Esophagus squamous epithelium (tissue), 5 donors: Measurements from ENCODE around the gene ATP10A. TPM values are rescaled to one million over a fixed set of nuclear protein-coding genes. Genes with fewer than 3 reads are reported as not detected.

ENCODE experiments used
- DNase-seq: peaks from one replicate; lab custom pipeline; 2025; lab: John Stamatoyannopoulos, UW
- H3K27ac ChIP-seq, 4 donors: fragments of 200-600 bp; sonication (generic); one replicate each; pipeline ENCODE4 v1.5.1; 2016 to 2019; ENCODE audit warnings: mild to moderate bottlenecking in 1 of 4
- H3K27me3 ChIP-seq, 4 donors: fragments of 200-600 bp; sonication (generic); 1 replicate in 3 of 4; 2 replicates in 1 of 4; pipeline versions ENCODE4 v1.5.1 to v1.6.0; 2017 to 2021; ENCODE audit warnings: antibody characterized with exemption in 1 of 4
- H3K36me3 ChIP-seq, 3 donors: fragments of 200-600 bp; sonication (generic); one replicate each; pipeline ENCODE4 v1.5.1; 2016 to 2019
- H3K4me1 ChIP-seq, 3 donors: fragments of 200-600 bp; sonication (generic); one replicate each; pipeline ENCODE4 v1.5.1; 2017 to 2019
- H3K4me3 ChIP-seq, 4 donors: fragments of 200-600 bp; sonication (generic); 1 replicate in 3 of 4; 2 replicates in 1 of 4; pipeline ENCODE4 v1.5.1; 2016 to 2019; ENCODE audit warnings: mild to moderate bottlenecking in 2 of 4, moderate library complexity in 1 of 4
- H3K9me3 ChIP-seq, 3 donors: fragments of 200-600 bp; sonication (generic); one replicate each; pipeline ENCODE4 v1.5.1; 2016 to 2019
- CTCF ChIP-seq, 6 experiments: fragments of 450-650 bp in 4 of 6; fragments of 200-600 bp in 2 of 6; sonication (generic) in 2 of 6; IDR thresholded peaks; one replicate each; pipeline ENCODE4 v1.5.1; 2016 to 2019; ENCODE audit warnings: antibody characterized with exemption in 6 of 6, mild to moderate bottlenecking in 4 of 6, moderate library complexity in 4 of 6
- POLR2A ChIP-seq, 4 donors: fragments of 450-650 bp; IDR thresholded peaks; one replicate each; pipeline ENCODE4 v1.6.1; 2017; ENCODE audit warnings: antibody characterized with exemption in 4 of 4, mild to moderate bottlenecking in 4 of 4, moderate library complexity in 3 of 4
- WGBS, 2 donors: methylation state at CpG; one replicate each; pipeline ENCODE4 v1.1.5; 2018; 5-methylcytosine and 5-hydroxymethylcytosine counted together
- intact Hi-C: fragments of 100-400 bp; cut with DNase I; formaldehyde crosslinking; loops from one replicate; pipeline ENCODE4 v1.15.0; 2022
- total RNA-seq, 4 donors: library from RNA; depleted of rRNA; stranded (reverse); fragments of >200 nt; gene quantifications; one replicate each; pipeline ENCODE4 v1.1.0, GENCODE V29; 2016
- donor health status: DM: yes; HTN: yes; CAD: no.

ATP10A gene
- total RNA-seq, 4 donors from 2014 or later, result 0.88 to 6.3 (median 1.9) TPM

- Histone ChIP-seq H3K27me3 (no peaks in the 10 kb centered on the region), H3K9me3 (no peaks in the 10 kb centered on the region), H3K4me1 (peaks cover 0 to 27% (median 2%) of the 10 kb centered on the region in 3 donors), H3K27ac (no peak overlapping the region), H3K4me3 (no peak overlapping the region), H3K36me3 (no peaks in the 10 kb centered on the region)
- TF ChIP-seq CTCF (IDR thresholded peaks at IDR 0.05), result peak in 4 of 6 experiments; percentile 13 to 25 (median 16)
- no peak for TF ChIP-seq POLR2A (IDR thresholded peaks at IDR 0.05)
- intact Hi-C loops, result loop anchor here (5.0 kb wide), 1 partner anchor 123 kb away; the partner anchor contains the start of gene ATP10A
- DNase-seq, result no peak
- 32 to 55% methylated on average over 6 to 7 of the region's 7 CpGs for WGBS, 2 donors
Observed at GRCh38 chr15:25739687-25740121, 123.4 kb downstream of the ATP10A start.

GRCh38 chr15:25738171-25738965 lies 124.8 kb downstream of the ATP10A start:
- Histone ChIP-seq H3K27ac (peak overlapping the region; percentile 58 to 73 (median 66)), H3K36me3 (no peaks in the 10 kb centered on the region), H3K9me3 (no peaks in the 10 kb centered on the region), H3K27me3 (no peaks in the 10 kb centered on the region), H3K4me3 (no peak overlapping the region), H3K4me1 (peaks cover 0 to 27% (median 2%) of the 10 kb centered on the region in 3 donors)
- intact Hi-C loops, result loop anchor here (5.0 kb wide), 1 partner anchor 124 kb away; the partner anchor contains the start of gene ATP10A
- WGBS, 2 donors, result 61 to 67% methylated on average over 6 to 7 of the region's 7 CpGs
- no peak for TF ChIP-seq CTCF (IDR thresholded peaks at IDR 0.05)
- TF ChIP-seq POLR2A (IDR thresholded peaks at IDR 0.05), result no peak
- no peak for DNase-seq

GRCh38 chr15:25737218-25737643 lies 125.9 kb downstream of the ATP10A start:
- H3K36me3 ChIP-seq, result no peaks in the 10 kb centered on the region
- H3K4me1 ChIP-seq, result peaks cover 0 to 23% (median 0%) of the 10 kb centered on the region in 3 donors
- 12 to 38% methylated on average over 2 to 4 of the region's 4 CpGs for WGBS, 2 donors
- H3K4me3 ChIP-seq, result no peak overlapping the region
- no peak for TF ChIP-seq CTCF (IDR thresholded peaks at IDR 0.05)
- no peak for TF ChIP-seq POLR2A (IDR thresholded peaks at IDR 0.05)
- peak overlapping the region; percentile 58 to 78 (median 71) for H3K27ac ChIP-seq
- no peak for DNase-seq
- no peaks in the 10 kb centered on the region for H3K27me3 ChIP-seq
- intact Hi-C loops, result loop anchor here (5.0 kb wide), 1 partner anchor 125 kb away; the partner anchor contains the start of gene ATP10A
- no peaks in the 10 kb centered on the region for H3K9me3 ChIP-seq

GRCh38 chr15:25736461-25736860 lies 126.7 kb downstream of the ATP10A start:
- no peak for DNase-seq
- WGBS, 2 donors, result 62 to 63% methylated on average over 3 of the region's 3 CpGs
- H3K9me3 ChIP-seq, result no peaks in the 10 kb centered on the region
- H3K27me3 ChIP-seq, result no peaks in the 10 kb centered on the region
- peak overlapping the region in 3 of 4 donors; percentile 62 to 78 (median 69) for H3K27ac ChIP-seq
- no peak overlapping the region for H3K4me3 ChIP-seq
- TF ChIP-seq POLR2A (IDR thresholded peaks at IDR 0.05) (no peak), CTCF (IDR thresholded peaks at IDR 0.05) (no peak)
- H3K36me3 ChIP-seq, result no peaks in the 10 kb centered on the region
- intact Hi-C loops, result loop anchor here (5.0 kb wide), 1 partner anchor 126 kb away; the partner anchor contains the start of gene ATP10A
- H3K4me1 ChIP-seq, result peaks cover 0 to 23% (median 0%) of the 10 kb centered on the region in 3 donors
